ENCODE results near the gene SLC12A7.
"Not testable (repeated sequence)": the region's sequence is repeated elsewhere in the genome, so short reads cannot be mapped to it uniquely, and the experiment has no call there.

The SLC12A7 gene

DNA sequence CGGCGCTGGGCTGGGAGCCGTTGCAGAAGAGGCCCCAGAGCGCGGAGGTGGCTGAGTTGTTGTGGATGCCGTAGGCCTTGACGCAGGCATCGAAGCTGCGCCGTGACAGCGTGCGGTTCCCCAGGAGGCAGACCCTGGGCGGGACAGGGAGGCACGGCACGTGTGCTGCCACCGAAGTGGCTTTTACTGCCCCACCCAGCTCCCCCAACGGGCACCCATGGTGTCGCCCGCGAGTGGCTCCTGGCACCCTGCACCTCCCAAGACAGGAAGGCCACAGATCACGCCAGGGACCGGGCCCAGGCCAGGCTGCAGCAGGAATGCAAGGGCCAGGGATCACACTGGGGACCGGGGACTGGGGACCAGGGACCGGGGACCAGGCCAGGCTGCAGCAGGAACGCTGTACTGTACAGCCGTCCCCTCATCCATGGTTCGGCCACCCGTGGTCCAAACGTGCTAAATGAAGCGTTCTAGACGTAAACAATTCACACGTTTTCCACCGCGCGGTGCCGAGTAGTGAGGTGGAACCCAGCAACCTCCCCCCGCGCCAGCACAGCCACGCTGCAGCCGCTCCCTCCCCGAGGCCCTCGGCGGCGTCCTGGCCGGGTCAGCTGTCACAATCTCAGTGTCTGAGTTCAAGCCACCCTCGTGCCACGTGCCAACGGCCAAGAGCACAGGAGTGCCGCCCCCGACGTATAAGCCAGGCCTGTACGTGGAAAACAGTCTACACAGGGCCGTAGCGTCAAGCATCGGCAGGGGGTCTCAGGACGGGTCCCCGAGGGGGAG is 27.8 kb downstream of the SLC12A7 start:
- ChIA-PET CTCF (interaction anchor here (0.6 kb wide), 1 partner anchor 30 kb away, joined by 3 read pairs; no protein-coding TSS in a partner anchor), POLR2A (no interaction called here)
- Histone ChIP-seq H3K4me1 (ENCODE audit: control insufficient read depth, insufficient read depth, low read length) (no peaks in the 10 kb centered on the region), H3K27ac (ENCODE audit: extremely low read depth, low read depth, low read length) (no peak overlapping the region), H3K36me3 (ENCODE audit: control insufficient read depth in 2 of 2, insufficient read depth in 1 of 2, low read length in 2 of 2) (peaks cover 0 to 48% of the 10 kb centered on the region in 2 experiments; a peak in 2 of 3 replicates), H3K9me3 (ENCODE audit: control insufficient read depth, insufficient read depth, low read depth, low read length) (no peaks in the 10 kb centered on the region), H3K4me3 (ENCODE audit: low read depth, low read length) (no peak overlapping the region)
- TF ChIP-seq, protein P1, sequence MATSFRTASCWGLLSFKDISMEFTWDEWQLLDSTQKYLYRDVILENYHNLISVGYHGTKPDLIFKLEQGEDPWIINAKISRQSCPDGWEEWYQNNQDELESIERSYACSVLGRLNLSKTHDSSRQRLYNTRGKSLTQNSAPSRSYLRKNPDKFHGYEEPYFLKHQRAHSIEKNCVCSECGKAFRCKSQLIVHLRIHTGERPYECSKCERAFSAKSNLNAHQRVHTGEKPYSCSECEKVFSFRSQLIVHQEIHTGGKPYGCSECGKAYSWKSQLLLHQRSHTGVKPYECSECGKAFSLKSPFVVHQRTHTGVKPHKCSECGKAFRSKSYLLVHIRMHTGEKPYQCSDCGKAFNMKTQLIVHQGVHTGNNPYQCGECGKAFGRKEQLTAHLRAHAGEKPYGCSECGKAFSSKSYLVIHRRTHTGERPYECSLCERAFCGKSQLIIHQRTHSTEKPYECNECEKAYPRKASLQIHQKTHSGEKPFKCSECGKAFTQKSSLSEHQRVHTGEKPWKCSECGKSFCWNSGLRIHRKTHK (tag by site-specific recombination; IDR thresholded peaks at IDR 0.05), result no peak
- TF ChIP-seq SCRT1 (tag by site-specific recombination; IDR thresholded peaks at IDR 0.05; ENCODE audit: borderline replicate concordance) (no peak), ZNF16 (tag by site-specific recombination; IDR thresholded peaks at IDR 0.05; ENCODE audit: low read depth) (no peak), ZBTB48 (tag by site-specific recombination; IDR thresholded peaks at IDR 0.05) (0 out of 2 replicates have a peak, but pooled peaks have one; percentile 14)

DNA sequence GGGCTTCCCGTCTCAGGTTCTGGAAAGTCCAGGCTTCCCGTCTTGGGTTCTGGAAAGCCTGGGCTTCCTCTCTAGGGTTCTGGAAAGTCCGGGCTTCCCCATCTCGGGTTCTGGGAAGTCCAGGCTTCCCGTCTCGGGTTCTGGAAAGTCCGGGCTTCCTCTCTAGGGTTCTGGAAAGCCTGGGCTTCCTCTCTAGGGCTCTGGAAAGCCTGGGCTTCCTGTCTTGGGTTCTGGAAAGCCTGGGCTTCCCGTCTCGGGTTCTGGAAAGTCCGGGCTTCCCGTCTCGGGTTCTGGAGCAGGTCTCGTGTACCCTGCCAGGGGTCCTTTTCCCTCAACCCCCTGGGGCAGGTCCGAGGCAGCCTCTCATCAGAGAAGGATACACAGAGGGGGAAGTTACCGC is 28.8 kb downstream of the SLC12A7 start:
- POLR2A ChIA-PET; H3K4me3 ChIP-seq (ENCODE audit: low read depth, low read length); H3K27ac ChIP-seq (ENCODE audit: extremely low read depth, low read depth, low read length); H3K4me1 ChIP-seq (ENCODE audit: control insufficient read depth, insufficient read depth, low read length); CTCF ChIA-PET; H3K9me3 ChIP-seq (ENCODE audit: control insufficient read depth, insufficient read depth, low read depth, low read length): not testable (repeated sequence)
- peaks cover 0 to 44% of the 10 kb centered on the region in 2 experiments; a peak in 2 of 3 replicates for H3K36me3 ChIP-seq (ENCODE audit: control insufficient read depth in 2 of 2, insufficient read depth in 1 of 2, low read length in 2 of 2)

DNA sequence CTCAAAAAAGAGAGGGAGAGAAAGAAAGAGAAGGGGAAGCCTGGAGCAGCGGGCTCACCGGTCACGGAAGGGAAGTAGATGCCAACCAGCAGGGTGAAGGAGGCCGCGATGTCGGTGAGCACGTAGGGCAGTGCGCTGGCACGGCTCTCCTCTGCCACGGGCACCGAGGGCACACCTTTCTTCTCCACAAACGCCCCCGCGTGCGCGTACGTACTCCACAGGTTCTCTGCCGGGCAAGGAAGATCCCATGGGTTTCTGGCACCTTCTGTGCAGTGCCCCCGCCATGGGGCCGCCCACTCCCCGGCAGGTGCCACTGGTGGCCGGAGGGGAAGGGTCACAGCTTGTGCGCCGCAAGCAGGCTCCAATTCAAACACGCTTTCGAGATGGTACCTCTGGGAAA is 30.3 kb downstream of the SLC12A7 start:
- no peak overlapping the region for H3K4me3 ChIP-seq (ENCODE audit: low read depth, low read length)
- H3K9me3 ChIP-seq (ENCODE audit: control insufficient read depth, insufficient read depth, low read depth, low read length), result no peaks in the 10 kb centered on the region
- no peak overlapping the region for H3K27ac ChIP-seq (ENCODE audit: extremely low read depth, low read depth, low read length)
- H3K4me1 ChIP-seq (ENCODE audit: control insufficient read depth, insufficient read depth, low read length), result no peaks in the 10 kb centered on the region
- TF ChIP-seq, protein P2, sequence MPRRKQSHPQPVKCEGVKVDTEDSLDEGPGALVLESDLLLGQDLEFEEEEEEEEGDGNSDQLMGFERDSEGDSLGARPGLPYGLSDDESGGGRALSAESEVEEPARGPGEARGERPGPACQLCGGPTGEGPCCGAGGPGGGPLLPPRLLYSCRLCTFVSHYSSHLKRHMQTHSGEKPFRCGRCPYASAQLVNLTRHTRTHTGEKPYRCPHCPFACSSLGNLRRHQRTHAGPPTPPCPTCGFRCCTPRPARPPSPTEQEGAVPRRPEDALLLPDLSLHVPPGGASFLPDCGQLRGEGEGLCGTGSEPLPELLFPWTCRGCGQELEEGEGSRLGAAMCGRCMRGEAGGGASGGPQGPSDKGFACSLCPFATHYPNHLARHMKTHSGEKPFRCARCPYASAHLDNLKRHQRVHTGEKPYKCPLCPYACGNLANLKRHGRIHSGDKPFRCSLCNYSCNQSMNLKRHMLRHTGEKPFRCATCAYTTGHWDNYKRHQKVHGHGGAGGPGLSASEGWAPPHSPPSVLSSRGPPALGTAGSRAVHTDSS (tag by site-specific recombination; IDR thresholded peaks at IDR 0.05), result no peak
- TF ChIP-seq ZNF404 (tag by site-specific recombination; IDR thresholded peaks at IDR 0.05) (no peak), ZNF629 (tag by site-specific recombination; IDR thresholded peaks at IDR 0.05) (no peak), ZFP37 (tag by site-specific recombination; IDR thresholded peaks at IDR 0.05) (no peak), ZNF112 (tag by site-specific recombination; IDR thresholded peaks at IDR 0.05) (no peak), ZNF311 (tag by site-specific recombination; IDR thresholded peaks at IDR 0.05; ENCODE audit: borderline replicate concordance) (no peak), ZNF560 (tag by site-specific recombination; IDR thresholded peaks at IDR 0.05; ENCODE audit: borderline replicate concordance) (no peak), ZNF521 (tag by site-specific recombination; IDR thresholded peaks at IDR 0.05) (no peak), ZNF23 (tag by site-specific recombination; IDR thresholded peaks at IDR 0.05; ENCODE audit: borderline replicate concordance) (no peak), ZNF701 (tag by site-specific recombination; IDR thresholded peaks at IDR 0.05) (no peak), ZNF792 (tag by site-specific recombination; IDR thresholded peaks at IDR 0.05) (no peak), ZNF596 (tag by site-specific recombination; IDR thresholded peaks at IDR 0.05) (no peak), ZNF621 (tag by site-specific recombination; IDR thresholded peaks at IDR 0.05) (no peak), ZNF548 (tag by site-specific recombination; IDR thresholded peaks at IDR 0.05) (no peak), ZNF707 (tag by site-specific recombination; IDR thresholded peaks at IDR 0.05) (no peak), ZNF426 (tag by site-specific recombination; IDR thresholded peaks at IDR 0.05) (no peak), ZNF585B (tag by site-specific recombination; IDR thresholded peaks at IDR 0.05) (no peak)
- TF ChIP-seq, protein P3, sequence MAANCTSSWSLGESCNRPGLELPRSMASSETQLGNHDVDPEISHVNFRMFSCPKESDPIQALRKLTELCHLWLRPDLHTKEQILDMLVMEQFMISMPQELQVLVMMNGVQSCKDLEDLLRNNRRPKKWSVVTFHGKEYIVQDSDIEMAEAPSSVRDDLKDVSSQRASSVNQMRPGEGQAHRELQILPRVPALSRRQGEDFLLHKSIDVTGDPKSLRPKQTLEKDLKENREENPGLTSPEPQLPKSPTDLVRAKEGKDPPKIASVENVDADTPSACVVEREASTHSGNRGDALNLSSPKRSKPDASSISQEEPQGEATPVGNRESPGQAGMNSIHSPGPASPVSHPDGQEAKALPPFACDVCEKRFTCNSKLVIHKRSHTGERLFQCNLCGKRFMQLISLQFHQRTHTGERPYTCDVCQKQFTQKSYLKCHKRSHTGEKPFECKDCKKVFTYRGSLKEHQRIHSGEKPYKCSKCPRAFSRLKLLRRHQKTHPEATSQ (tag by site-specific recombination; IDR thresholded peaks at IDR 0.05), result no peak
- TF ChIP-seq, protein P4, sequence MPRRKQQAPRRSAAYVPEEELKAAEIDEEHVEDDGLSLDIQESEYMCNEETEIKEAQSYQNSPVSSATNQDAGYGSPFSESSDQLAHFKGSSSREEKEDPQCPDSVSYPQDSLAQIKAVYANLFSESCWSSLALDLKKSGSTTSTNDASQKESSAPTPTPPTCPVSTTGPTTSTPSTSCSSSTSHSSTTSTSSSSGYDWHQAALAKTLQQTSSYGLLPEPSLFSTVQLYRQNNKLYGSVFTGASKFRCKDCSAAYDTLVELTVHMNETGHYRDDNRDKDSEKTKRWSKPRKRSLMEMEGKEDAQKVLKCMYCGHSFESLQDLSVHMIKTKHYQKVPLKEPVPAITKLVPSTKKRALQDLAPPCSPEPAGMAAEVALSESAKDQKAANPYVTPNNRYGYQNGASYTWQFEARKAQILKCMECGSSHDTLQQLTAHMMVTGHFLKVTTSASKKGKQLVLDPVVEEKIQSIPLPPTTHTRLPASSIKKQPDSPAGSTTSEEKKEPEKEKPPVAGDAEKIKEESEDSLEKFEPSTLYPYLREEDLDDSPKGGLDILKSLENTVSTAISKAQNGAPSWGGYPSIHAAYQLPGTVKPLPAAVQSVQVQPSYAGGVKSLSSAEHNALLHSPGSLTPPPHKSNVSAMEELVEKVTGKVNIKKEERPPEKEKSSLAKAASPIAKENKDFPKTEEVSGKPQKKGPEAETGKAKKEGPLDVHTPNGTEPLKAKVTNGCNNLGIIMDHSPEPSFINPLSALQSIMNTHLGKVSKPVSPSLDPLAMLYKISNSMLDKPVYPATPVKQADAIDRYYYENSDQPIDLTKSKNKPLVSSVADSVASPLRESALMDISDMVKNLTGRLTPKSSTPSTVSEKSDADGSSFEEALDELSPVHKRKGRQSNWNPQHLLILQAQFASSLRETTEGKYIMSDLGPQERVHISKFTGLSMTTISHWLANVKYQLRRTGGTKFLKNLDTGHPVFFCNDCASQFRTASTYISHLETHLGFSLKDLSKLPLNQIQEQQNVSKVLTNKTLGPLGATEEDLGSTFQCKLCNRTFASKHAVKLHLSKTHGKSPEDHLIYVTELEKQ (tag by site-specific recombination; IDR thresholded peaks at IDR 0.05; ENCODE audit: borderline replicate concordance), result no peak
- CTCF ChIA-PET, result no interaction called here
- POLR2A ChIA-PET, result no interaction called here
- peaks cover 0 to 42% of the 10 kb centered on the region in 2 experiments; a peak in 2 of 3 replicates for H3K36me3 ChIP-seq (ENCODE audit: control insufficient read depth in 2 of 2, insufficient read depth in 1 of 2, low read length in 2 of 2)
